Stimulated activated CD4-positive, alpha-beta T cell treated with anti-CD3 and anti-CD28 coated beads, Interleukin-4, amount 100 ng/mL, for 24 hours (primary cell): ENCODE measurements around the gene QPCTL.
A peak's percentile ranks its signal among the peaks of the same experiment; 100 is the strongest.
"Not testable (repeated sequence)": the region's sequence is repeated elsewhere in the genome, so short reads cannot be mapped to it uniquely, and the experiment has no call there.

ENCODE experiments used
- DNase-seq: peaks from one replicate; pipeline ENCODE4 v3.0.0-alpha.2; 2020

Gene QPCTL

GRCh38 chr19:45677351-45678230 is 14.9 kb upstream of the QPCTL start:
- peak; percentile 83 for DNase-seq

- peak; percentile 84 for DNase-seq
Measured at GRCh38 chr19:45681391-45682015, 11.0 kb upstream of the QPCTL start.

GRCh38 chr19:45682117-45682516 is 10.3 kb upstream of the QPCTL start:
- DNase-seq, result no peak

- no peak for DNase-seq
Measured at GRCh38 chr19:45682908-45683307, 9.6 kb upstream of the QPCTL start.

- not testable (repeated sequence) for DNase-seq
Measured at GRCh38 chr19:45685045-45685444, 7.4 kb upstream of the QPCTL start.

- DNase-seq, result no peak
Measured at GRCh38 chr19:45687599-45687998, 4.9 kb upstream of the QPCTL start.

GRCh38 chr19:45691516-45692186 is 815 bp upstream of the QPCTL start, which contains the start of gene SNRPD2:
Gene SNRPD2 (minus strand): TSS chr19:45691953. CDS start chr19:45691888, 65 bp downstream.
- DNase-seq, result peak; percentile 95

GRCh38 chr19:45693106-45693788 is 781 bp downstream of the QPCTL start:
- peak; percentile 83 for DNase-seq

- no peak for DNase-seq
Measured at GRCh38 chr19:45701676-45702075, 9.2 kb downstream of the QPCTL start.

- no peak for DNase-seq
Measured at GRCh38 chr19:45705115-45705514, 12.6 kb downstream of the QPCTL start.

- DNase-seq, result no peak
Measured at GRCh38 chr19:45705710-45706415, 13.4 kb downstream of the QPCTL start.

GRCh38 chr19:45710356-45711130 is 18.1 kb downstream of the QPCTL start:
- no peak for DNase-seq

GRCh38 chr19:45711851-45712698 is 19.6 kb downstream of the QPCTL start:
- DNase-seq, result no peak

GRCh38 chr19:45712699-45713067 is 20.2 kb downstream of the QPCTL start:
- no peak for DNase-seq

- DNase-seq, result no peak
Measured at GRCh38 chr19:45713141-45713540, 20.7 kb downstream of the QPCTL start.

GRCh38 chr19:45715139-45715538 is 22.7 kb downstream of the QPCTL start:
- no peak for DNase-seq

- peak; percentile 20 for DNase-seq
Measured at GRCh38 chr19:45716359-45717130, 24.1 kb downstream of the QPCTL start.

GRCh38 chr19:45717131-45717982 is 24.9 kb downstream of the QPCTL start:
- DNase-seq, result peak; percentile 97
